Esophagus squamous epithelium (tissue), 5 donors: ENCODE measurements around the gene RNF19B. TPM values are rescaled to one million over a fixed set of nuclear protein-coding genes. Genes with fewer than 3 reads are reported as not detected.
A peak's percentile ranks its signal among the peaks of the same experiment; 100 is the strongest.

Experiments used
- DNase-seq: peaks from one replicate; lab custom pipeline; 2025; lab: John Stamatoyannopoulos, UW
- H3K27ac ChIP-seq, 4 donors: fragments of 200-600 bp; sonication (generic); one replicate each; pipeline ENCODE4 v1.5.1; 2016 to 2019; ENCODE audit warnings: mild to moderate bottlenecking in 1 of 4
- H3K27me3 ChIP-seq, 4 donors: fragments of 200-600 bp; sonication (generic); 1 replicate in 3 of 4; 2 replicates in 1 of 4; pipeline versions ENCODE4 v1.5.1 to v1.6.0; 2017 to 2021; ENCODE audit warnings: antibody characterized with exemption in 1 of 4
- H3K36me3 ChIP-seq, 3 donors: fragments of 200-600 bp; sonication (generic); one replicate each; pipeline ENCODE4 v1.5.1; 2016 to 2019
- H3K4me1 ChIP-seq, 3 donors: fragments of 200-600 bp; sonication (generic); one replicate each; pipeline ENCODE4 v1.5.1; 2017 to 2019
- H3K4me3 ChIP-seq, 4 donors: fragments of 200-600 bp; sonication (generic); 1 replicate in 3 of 4; 2 replicates in 1 of 4; pipeline ENCODE4 v1.5.1; 2016 to 2019; ENCODE audit warnings: mild to moderate bottlenecking in 2 of 4, moderate library complexity in 1 of 4
- H3K9me3 ChIP-seq, 3 donors: fragments of 200-600 bp; sonication (generic); one replicate each; pipeline ENCODE4 v1.5.1; 2016 to 2019
- POLR2A ChIP-seq, 4 donors: fragments of 450-650 bp; IDR thresholded peaks; one replicate each; pipeline ENCODE4 v1.6.1; 2017; ENCODE audit warnings: antibody characterized with exemption in 4 of 4, mild to moderate bottlenecking in 4 of 4, moderate library complexity in 3 of 4
- WGBS, 2 donors: methylation state at CpG; one replicate each; pipeline ENCODE4 v1.1.5; 2018; 5-methylcytosine and 5-hydroxymethylcytosine counted together
- intact Hi-C: fragments of 100-400 bp; cut with DNase I; formaldehyde crosslinking; loops from one replicate; pipeline ENCODE4 v1.15.0; 2022
- total RNA-seq, 4 donors: library from RNA; depleted of rRNA; stranded (reverse); fragments of >200 nt; gene quantifications; one replicate each; pipeline ENCODE4 v1.1.0, GENCODE V29; 2016
- TF ChIP-seq, protein P1 (sequence below), 6 experiments: fragments of 450-650 bp in 4 of 6; fragments of 200-600 bp in 2 of 6; sonication (generic) in 2 of 6; IDR thresholded peaks; one replicate each; pipeline ENCODE4 v1.5.1; 2016 to 2019; ENCODE audit warnings: antibody characterized with exemption in 6 of 6, mild to moderate bottlenecking in 4 of 6, moderate library complexity in 4 of 6
- donor health status: DM: yes; HTN: yes; CAD: no.

The RNF19B gene
- total RNA-seq, 4 donors from 2014 or later = 24.2 to 61.6 (median 46.4) TPM

DNA sequence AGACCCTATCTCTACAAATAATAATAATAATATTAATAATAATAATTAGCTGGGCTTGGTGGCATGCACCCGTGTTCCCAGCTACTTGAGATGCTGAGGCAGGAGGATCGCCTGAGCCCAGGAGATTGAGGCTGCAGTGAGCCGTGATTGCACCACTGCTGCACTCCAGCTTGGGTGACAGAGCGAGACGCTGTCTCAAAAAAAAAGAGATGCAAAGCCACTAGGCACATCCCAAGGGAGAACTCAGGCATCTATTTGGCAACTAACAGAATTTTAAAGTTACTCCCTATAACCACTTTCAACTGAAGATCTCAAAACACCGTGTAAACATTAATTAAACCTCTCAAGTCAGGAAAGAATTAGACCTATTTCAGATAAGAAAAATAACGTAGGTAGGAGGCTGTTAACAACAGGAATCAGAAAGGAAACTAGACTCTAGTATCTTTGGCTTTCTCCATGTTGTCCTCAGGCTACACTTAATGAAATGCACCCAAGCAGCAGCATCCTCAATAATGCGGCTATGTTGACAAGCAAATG is 3.7 kb downstream of the RNF19B start:
- Histone ChIP-seq H3K9me3 (no peaks in the 10 kb centered on the region), H3K4me1 (peaks cover 8 to 60% (median 18%) of the 10 kb centered on the region in 3 donors), H3K27me3 (no peaks in the 10 kb centered on the region), H3K36me3 (peaks cover 0 to 15% (median 0%) of the 10 kb centered on the region in 3 donors), H3K27ac (peak overlapping the region in 1 of 4 donors; percentile 17), H3K4me3 (no peak overlapping the region)
- intact Hi-C loops = no loop called here
- DNase-seq = no peak
- 55 to 60% methylated on average over 8 of the region's 8 CpGs for WGBS, 2 donors
- TF ChIP-seq, protein P1, sequence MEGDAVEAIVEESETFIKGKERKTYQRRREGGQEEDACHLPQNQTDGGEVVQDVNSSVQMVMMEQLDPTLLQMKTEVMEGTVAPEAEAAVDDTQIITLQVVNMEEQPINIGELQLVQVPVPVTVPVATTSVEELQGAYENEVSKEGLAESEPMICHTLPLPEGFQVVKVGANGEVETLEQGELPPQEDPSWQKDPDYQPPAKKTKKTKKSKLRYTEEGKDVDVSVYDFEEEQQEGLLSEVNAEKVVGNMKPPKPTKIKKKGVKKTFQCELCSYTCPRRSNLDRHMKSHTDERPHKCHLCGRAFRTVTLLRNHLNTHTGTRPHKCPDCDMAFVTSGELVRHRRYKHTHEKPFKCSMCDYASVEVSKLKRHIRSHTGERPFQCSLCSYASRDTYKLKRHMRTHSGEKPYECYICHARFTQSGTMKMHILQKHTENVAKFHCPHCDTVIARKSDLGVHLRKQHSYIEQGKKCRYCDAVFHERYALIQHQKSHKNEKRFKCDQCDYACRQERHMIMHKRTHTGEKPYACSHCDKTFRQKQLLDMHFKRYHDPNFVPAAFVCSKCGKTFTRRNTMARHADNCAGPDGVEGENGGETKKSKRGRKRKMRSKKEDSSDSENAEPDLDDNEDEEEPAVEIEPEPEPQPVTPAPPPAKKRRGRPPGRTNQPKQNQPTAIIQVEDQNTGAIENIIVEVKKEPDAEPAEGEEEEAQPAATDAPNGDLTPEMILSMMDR (IDR thresholded peaks at IDR 0.05) = no peak
- no peak for TF ChIP-seq POLR2A (IDR thresholded peaks at IDR 0.05)

DNA sequence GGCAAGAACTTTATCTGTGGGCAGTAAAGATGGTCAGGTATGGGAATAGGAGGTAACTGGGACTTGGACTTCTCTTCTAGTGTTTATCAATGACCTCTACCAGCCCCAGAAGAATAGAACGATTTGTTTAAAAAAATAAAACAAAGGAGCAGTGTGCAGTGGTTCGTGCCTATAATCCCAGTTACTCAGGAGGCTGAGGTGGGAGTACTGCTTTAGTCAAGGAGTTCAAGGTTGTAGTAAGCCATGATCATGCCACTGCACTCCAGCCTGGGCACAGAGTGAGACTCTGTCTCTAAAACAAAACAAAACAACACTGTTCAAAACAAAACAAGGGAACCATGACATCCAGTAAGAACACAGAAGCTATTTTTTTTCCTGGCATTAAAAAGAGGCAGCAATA is 4.3 kb downstream of the RNF19B start:
- Histone ChIP-seq H3K4me1 (peaks cover 8 to 59% (median 16%) of the 10 kb centered on the region in 3 donors), H3K36me3 (peaks cover 0 to 15% (median 0%) of the 10 kb centered on the region in 3 donors), H3K27ac (no peak overlapping the region), H3K4me3 (no peak overlapping the region), H3K27me3 (no peaks in the 10 kb centered on the region), H3K9me3 (no peaks in the 10 kb centered on the region)
- 36 to 49% methylated on average over 2 of the region's 2 CpGs for WGBS, 2 donors
- no peak for TF ChIP-seq POLR2A (IDR thresholded peaks at IDR 0.05)
- TF ChIP-seq, protein P1 (IDR thresholded peaks at IDR 0.05) = no peak
- intact Hi-C loops = no loop called here
- no peak for DNase-seq

DNA sequence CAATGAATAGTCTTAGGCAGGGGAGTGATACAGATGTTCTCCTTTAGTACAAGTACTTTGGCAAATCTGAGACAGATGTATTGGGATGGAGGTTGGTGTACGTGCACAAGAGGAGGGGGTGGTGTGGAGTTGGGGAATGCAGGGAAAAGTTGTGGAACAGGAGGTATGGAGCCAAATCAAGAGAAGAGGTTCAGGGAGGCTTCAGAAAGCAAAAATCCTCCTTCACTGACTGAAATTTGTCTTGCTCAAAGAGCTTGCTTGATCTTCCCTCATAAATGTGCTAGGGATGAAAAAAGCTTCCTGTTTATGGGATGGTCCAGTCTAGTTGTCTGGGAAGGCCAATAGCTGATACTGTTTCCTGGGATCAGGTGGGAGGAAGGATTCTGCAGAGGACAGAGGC is 5.8 kb downstream of the RNF19B start:
- TF ChIP-seq POLR2A (IDR thresholded peaks at IDR 0.05) = no peak
- TF ChIP-seq, protein P1 (IDR thresholded peaks at IDR 0.05) = no peak
- 78 to 92% methylated on average over 1 of the region's 1 CpG for WGBS, 2 donors
- intact Hi-C loops = no loop called here
- peaks cover 0 to 15% (median 0%) of the 10 kb centered on the region in 3 donors for H3K36me3 ChIP-seq
- no peaks in the 10 kb centered on the region for H3K9me3 ChIP-seq
- H3K27ac ChIP-seq = no peak overlapping the region
- H3K4me1 ChIP-seq = peaks cover 8 to 54% (median 19%) of the 10 kb centered on the region in 3 donors
- DNase-seq = no peak
- no peaks in the 10 kb centered on the region for H3K27me3 ChIP-seq
- no peak overlapping the region for H3K4me3 ChIP-seq

DNA sequence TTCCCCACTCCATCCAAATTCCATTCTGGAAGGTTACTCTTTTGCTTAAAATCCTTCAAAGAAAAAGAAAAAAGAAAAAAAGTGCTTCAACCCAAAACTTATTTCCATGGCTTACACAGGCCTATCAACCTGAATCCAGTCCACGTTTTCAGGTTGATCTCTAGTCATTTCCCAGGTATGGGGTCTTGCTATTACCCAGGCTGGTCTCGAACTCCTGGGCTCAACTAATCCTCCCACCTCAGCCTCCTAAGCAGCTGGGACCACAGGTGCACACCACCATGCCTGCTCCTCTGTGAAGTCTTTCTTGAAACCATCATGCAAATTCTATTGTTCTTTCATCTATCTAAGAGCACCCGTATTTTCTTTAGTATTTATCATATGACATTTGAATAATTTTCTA is 7.6 kb downstream of the RNF19B start:
- intact Hi-C loops = no loop called here
- Histone ChIP-seq H3K4me1 (peaks cover 0 to 39% (median 19%) of the 10 kb centered on the region in 3 donors), H3K4me3 (no peak overlapping the region), H3K36me3 (peaks cover 0 to 15% (median 0%) of the 10 kb centered on the region in 3 donors), H3K27ac (no peak overlapping the region), H3K27me3 (no peaks in the 10 kb centered on the region), H3K9me3 (no peaks in the 10 kb centered on the region)
- DNase-seq = no peak
- 77 to 85% methylated on average over 3 of the region's 3 CpGs for WGBS, 2 donors
- no peak for TF ChIP-seq POLR2A (IDR thresholded peaks at IDR 0.05)
- TF ChIP-seq, protein P1 (IDR thresholded peaks at IDR 0.05) = no peak

DNA sequence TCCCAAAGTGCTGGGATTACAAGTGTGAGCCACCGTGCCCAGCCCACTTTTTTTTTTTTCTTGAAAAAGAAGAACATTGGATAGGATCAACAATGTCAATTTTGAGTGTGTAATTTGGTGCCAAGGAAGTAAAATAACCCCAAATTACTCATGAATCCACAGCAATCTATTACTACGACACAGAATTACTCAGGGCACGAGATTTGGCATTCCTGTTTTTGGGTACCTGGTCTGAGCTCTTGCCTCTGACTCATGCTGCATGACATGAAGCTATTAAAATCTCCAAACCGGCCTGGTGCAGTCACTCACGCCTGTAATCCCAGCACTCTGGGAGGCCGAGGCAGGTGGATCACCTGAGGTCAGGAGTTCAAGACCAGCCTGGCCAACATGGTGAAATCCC is 10.4 kb downstream of the RNF19B start:
- H3K4me1 ChIP-seq = peaks cover 2 to 25% (median 11%) of the 10 kb centered on the region in 3 donors
- H3K36me3 ChIP-seq = peaks cover 0 to 24% (median 0%) of the 10 kb centered on the region in 3 donors
- DNase-seq = no peak
- WGBS, 2 donors = 40 to 46% methylated on average over 4 to 6 of the region's 6 CpGs
- H3K27ac ChIP-seq = peak overlapping the region; percentile 14 to 65 (median 40)
- no peaks in the 10 kb centered on the region for H3K9me3 ChIP-seq
- no peaks in the 10 kb centered on the region for H3K27me3 ChIP-seq
- no peak overlapping the region for H3K4me3 ChIP-seq
- intact Hi-C loops = no loop called here
- TF ChIP-seq POLR2A (IDR thresholded peaks at IDR 0.05) = no peak
- TF ChIP-seq, protein P1 (IDR thresholded peaks at IDR 0.05) = no peak
